Mammary epithelial cell (primary cell): ENCODE data around the gene LIPG.

Experiments
- EZH2 ChIP-seq: IDR thresholded peaks from 2 replicates; pipeline ENCODE4 v1.6.1; 2012; ENCODE audit warnings: low read length, inconsistent platforms, borderline replicate concordance
- TF ChIP-seq, protein P1 (sequence below), 2 donors: IDR thresholded peaks in 1 of 2; conservative IDR thresholded peaks in 1 of 2; 2 replicates each; pipeline ENCODE4 v1.5.1; 2011 to 2012; ENCODE audit warnings: inconsistent platforms in 2 of 2, low read length in 2 of 2, mild to moderate bottlenecking in 2 of 2, control low read depth in 1 of 2, low read depth in 1 of 2; ENCODE audit not compliant: insufficient read depth in 1 of 2; ENCODE audit errors: extremely low read depth in 1 of 2

DNA sequence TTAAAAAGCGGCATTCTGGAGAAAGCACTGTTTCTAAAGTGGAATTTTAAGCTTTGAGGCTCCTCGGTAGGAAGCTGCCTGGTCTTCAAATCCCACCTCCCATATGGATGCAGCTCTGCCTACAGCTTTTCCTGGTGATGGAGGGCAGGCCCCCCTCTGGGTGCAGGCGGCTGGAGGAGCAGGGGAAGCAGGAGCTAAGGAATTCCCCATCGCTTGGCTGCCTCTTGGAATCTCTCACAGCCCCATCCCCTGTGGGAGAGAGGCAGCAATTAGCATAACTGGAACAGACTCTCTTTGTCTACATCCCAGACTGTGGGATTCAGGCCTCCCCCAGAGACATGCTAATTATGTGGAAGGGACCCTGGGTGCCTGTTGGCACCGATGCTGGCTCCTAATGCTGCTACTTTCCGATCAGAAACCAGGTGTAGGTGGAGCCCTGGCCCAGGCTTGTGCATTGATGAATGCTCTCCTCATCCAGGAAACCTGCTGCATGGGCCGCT, 51.3 kb downstream of the LIPG start:
- TF ChIP-seq, protein P1, sequence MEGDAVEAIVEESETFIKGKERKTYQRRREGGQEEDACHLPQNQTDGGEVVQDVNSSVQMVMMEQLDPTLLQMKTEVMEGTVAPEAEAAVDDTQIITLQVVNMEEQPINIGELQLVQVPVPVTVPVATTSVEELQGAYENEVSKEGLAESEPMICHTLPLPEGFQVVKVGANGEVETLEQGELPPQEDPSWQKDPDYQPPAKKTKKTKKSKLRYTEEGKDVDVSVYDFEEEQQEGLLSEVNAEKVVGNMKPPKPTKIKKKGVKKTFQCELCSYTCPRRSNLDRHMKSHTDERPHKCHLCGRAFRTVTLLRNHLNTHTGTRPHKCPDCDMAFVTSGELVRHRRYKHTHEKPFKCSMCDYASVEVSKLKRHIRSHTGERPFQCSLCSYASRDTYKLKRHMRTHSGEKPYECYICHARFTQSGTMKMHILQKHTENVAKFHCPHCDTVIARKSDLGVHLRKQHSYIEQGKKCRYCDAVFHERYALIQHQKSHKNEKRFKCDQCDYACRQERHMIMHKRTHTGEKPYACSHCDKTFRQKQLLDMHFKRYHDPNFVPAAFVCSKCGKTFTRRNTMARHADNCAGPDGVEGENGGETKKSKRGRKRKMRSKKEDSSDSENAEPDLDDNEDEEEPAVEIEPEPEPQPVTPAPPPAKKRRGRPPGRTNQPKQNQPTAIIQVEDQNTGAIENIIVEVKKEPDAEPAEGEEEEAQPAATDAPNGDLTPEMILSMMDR (conservative IDR thresholded peaks at IDR 0.05 in 1 of 2, IDR thresholded peaks at IDR 0.05 in 1 of 2; ENCODE audit: extremely low read depth in 1 of 2, insufficient read depth in 1 of 2, low read depth in 1 of 2, low read length in 2 of 2): no peak
- TF ChIP-seq EZH2: no peak
